ENCODE data around the gene KASH5.
A peak's percentile ranks its signal among the peaks of the same experiment; 100 is the strongest.
"Not testable (repeated sequence)": the region's sequence is repeated elsewhere in the genome, so short reads cannot be mapped to it uniquely, and the experiment has no call there.

KASH5 gene

GRCh38 chr19:49362048-49362928, 25.8 kb upstream of the KASH5 start, which contains the start of gene TEAD2:
Gene TEAD2, minus strand, starts transcription at chr19:49362416. Its CDS starts 2,341 bp downstream, at chr19:49360075.
- DNase-seq (ENCODE audit: low spot score): peak; percentile 26

DNA sequence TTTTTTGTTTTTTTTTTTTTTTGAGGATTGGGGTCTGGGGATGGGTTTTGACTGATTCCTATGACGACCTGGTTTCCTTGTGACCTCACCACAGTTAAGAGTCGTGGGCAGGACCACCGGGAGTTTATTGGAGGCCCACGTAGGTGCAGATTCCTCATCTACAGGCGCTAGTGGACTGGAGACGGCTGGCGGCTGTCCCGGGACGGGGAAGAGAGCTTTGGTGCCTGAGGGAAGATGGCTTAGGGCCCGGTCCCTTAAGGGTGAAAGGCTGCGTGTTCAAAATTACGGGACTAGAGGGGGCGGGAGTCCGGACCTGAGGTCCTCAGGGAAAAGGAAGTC, 25.2 kb upstream of the KASH5 start:
- no peak for DNase-seq (ENCODE audit: low spot score)

- peak; percentile 99 for DNase-seq (ENCODE audit: low spot score)
These were observed 24.6 kb upstream of the KASH5 start, which contains the start of gene DKKL1 for GRCh38 chr19:49363268-49364082. Gene DKKL1, plus strand, starts transcription at chr19:49363877. Its CDS starts 122 bp downstream, at chr19:49363999.

- no peak for DNase-seq (ENCODE audit: low spot score)
These were observed 23.8 kb upstream of the KASH5 start for GRCh38 chr19:49364083-49364737.

GRCh38 chr19:49366110-49366509, 21.9 kb upstream of the KASH5 start:
- DNase-seq (ENCODE audit: low spot score): no peak

DNA sequence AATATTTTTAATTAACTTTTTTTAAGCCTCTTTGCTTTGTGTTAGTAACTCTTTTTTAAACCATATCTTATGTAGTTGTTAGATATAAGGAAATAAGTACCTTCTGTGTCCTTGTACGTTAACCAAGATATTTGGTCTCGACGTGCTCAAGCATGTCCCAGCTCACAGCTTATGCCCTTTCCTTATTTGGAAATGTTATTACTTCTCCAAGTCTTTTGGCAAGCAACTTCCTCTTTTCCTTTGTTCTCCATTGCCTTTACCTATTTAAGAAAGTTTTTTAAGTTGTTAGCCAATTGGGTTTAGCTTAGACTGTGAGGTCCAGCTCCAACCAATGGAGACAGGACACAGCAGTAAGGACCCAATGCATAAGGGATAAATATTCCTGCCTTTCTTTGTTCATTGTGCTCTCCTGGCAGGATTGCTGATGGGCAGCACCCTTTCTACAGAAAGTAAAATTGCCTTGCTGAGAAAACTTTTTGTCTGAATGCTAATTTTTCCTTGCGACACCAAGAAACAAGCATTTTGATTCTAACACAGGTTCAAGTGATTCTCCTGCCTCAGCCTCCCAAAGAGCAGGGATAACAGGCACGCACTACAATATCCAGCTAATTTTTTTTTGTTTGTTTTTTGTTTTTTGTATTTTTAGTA, 19.2 kb upstream of the KASH5 start:
- no peak for DNase-seq (ENCODE audit: low spot score)

DNA sequence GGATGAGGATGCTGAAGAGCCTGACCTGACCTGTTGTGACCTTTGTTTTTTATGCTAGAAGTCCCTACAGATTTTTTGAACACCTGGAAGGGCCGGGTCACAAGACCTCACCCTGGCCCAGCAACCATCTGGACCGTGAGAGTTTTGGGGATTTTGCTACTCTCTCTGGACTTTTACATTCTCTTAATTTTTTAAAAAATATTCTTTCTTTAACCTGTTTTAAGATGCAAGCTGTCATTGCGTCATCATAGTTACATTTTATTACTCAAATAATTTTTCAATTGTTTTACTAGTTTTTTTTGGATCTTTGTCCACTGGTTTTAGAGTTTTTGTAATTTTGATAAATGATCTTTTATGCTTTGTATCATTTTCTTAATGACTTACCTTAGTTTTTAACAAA, 16.9 kb upstream of the KASH5 start:
- DNase-seq (ENCODE audit: low spot score): no peak

GRCh38 chr19:49373174-49373573, 14.9 kb upstream of the KASH5 start:
- DNase-seq (ENCODE audit: low spot score): not testable (repeated sequence)

DNA sequence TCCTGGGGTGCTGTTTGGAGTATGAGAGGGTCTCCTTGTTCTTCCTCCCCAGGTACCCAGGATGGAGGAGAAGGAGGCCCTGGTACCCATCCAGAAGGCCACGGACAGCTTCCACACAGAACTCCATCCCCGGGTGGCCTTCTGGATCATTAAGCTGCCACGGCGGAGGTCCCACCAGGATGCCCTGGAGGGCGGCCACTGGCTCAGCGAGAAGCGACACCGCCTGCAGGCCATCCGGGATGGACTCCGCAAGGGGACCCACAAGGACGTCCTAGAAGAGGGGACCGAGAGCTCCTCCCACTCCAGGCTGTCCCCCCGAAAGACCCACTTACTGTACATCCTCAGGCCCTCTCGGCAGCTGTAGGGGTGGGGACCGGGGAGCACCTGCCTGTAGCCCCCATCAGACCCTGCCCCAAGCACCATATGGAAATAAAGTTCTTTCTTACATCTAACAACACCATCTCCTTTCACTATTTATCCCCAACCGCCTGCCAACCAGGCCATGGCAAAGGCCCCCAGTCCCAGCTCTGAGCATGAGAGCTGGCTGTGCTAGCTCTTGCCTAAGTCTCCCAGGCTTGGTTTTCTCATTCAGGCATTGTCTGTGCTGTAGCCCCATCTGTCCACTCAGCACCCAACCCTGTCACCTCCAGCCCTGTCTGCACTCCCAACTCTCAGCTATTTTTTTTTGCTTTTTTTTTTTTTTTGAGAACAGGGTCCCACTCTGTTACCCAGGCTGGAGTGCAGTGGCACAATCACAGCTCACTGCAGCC, 13.2 kb upstream of the KASH5 start:
- no peak for DNase-seq (ENCODE audit: low spot score)

DNA sequence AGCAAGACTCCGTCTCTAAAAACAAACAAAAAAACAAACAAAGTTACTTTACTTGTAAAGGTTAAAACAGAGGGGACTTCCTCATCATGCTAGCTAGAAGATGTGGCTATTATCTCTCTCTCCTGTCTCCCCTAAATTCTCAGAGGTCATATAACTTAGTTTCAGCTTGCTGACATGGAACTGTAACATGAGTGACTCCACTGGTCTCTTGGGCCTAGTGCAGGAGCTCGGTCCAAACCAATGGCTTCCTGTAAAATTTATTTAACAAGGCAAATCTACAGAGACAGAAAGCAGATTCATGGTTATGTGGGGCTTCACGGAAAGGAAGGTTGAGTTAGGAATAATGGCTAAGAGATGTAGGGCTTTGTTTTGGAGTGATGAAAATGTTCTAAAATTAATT, 9.5 kb upstream of the KASH5 start:
- no peak for DNase-seq (ENCODE audit: low spot score)

DNA sequence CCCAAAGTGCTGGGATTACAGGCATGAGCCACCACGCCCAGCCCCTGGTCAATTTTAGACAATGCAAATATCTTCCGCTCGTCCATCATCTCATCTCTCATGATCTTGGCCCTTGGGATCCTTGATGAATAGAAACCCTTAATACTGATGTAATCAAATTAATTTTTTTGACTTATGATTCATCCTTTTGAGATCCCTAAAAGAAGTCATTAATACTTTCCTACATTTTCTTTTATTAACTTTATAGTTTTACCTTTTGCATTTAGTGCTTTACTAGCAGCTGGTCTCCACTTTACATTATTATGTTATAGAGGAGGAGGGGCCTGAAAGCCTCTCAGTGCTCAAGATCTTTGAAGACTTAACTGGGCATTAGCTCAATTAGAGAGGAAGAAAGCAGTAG, 7.7 kb upstream of the KASH5 start:
- no peak for DNase-seq (ENCODE audit: low spot score)

- DNase-seq (ENCODE audit: low spot score): no peak
These were observed 5.4 kb upstream of the KASH5 start for GRCh38 chr19:49382639-49383038.

GRCh38 chr19:49383599-49383998, 4.5 kb upstream of the KASH5 start:
- DNase-seq (ENCODE audit: low spot score): no peak

DNA sequence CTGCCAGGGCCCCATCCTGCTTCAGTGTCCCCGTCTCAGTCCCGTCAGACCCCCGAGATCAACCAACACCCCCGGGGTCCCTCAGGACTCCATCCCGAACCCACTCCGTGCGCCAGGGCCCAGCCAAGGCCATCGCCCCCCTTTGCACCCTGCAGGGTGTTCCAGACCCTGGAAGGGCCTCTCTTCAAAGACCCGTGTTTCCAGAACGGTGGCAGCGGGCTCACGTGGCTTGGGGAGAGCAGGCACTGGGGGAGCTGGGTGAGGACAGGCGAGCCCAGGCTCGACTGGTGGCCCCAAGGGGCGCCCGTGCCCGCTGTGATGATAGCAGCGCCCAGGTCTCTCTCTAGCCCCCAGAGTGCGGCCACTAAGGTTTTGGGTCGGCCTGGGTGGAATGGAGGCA, 1.4 kb downstream of the KASH5 start:
- no peak for DNase-seq (ENCODE audit: low spot score)

GRCh38 chr19:49390131-49390928, 2.3 kb downstream of the KASH5 start:
- DNase-seq (ENCODE audit: low spot score): no peak

- DNase-seq (ENCODE audit: low spot score): no peak
These were observed 2.9 kb downstream of the KASH5 start for GRCh38 chr19:49390929-49391359.

GRCh38 chr19:49391581-49392399, 3.7 kb downstream of the KASH5 start:
- DNase-seq (ENCODE audit: low spot score): peak; percentile 79

DNA sequence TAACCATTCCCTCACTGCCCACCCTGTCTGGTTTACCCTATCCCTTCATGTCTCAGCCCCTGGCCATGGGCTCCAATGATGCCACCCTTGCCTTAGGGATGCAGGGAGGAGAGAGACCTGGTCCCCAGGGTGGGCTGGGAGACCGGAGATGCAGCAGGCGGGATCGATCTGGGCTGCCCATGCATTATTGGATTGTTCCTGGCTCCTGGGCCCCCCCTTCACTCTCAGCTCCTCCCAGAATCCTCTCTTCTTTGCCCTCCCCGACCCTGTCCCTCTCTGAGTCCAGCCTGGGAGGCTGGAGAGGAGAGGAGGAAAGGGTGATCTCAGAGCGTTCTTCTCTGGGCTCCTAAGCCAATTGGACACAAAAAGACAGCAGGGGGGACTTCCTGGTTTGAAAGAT, 5.8 kb downstream of the KASH5 start:
- no peak for DNase-seq (ENCODE audit: low spot score)

Data from LoVo (cell line).